Right forelimb (tissue), 1 donor: ENCODE measurements around the gene ALOX15.
"Not testable (repeated sequence)": the region's sequence is repeated elsewhere in the genome, so short reads cannot be mapped to it uniquely, and the experiment has no call there.

Experiments used
- DNase-seq: peaks from one replicate; pipeline ENCODE4 v3.0.0-alpha.2; 2018

ALOX15 gene

GRCh38 chr17:4610656-4611055, 30.8 kb downstream of the ALOX15 start:
- no peak for DNase-seq

DNA sequence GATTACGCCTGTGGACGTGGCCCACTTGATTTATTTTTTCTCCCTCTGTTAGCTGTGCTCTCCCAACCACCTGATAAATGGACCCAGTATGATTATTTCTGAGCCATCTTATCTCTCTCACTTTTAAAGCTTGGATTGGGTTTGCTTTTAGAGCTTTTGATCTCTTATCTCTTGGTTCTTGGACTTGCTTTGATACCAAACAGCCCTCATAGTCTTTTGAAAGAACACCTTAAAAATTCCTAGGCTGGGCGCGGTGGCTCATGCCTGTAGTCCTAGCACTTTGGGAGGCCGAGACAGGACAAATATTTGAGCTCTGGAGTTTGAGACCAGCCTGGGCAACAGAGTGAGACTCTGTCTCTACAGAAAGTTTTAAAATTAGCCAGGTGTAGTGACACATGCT, 31.3 kb downstream of the ALOX15 start:
- no peak for DNase-seq

- DNase-seq = no peak
These were observed 31.7 kb downstream of the ALOX15 start for GRCh38 chr17:4609761-4610160.

DNA sequence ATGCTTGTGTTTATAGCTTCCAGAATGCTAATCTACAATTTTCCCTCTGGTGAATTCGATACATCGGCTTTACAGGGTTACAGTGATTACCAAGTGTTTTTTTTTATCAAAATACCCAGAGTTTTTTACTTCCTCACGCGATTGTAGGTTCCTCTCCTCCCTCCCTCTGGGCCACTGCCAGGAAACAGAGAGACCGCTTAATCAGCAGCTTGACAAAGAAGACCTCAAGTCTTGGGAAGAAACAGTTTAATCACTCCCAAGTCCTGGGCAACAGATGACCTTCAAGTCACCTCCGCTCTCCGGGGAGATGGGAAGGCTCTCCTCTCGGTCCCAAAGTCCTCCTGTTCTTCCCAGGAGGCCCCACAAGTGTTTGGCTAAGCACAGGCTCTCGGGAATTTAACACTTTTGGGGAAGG, 33.7 kb downstream of the ALOX15 start:
- peak; percentile 63 for DNase-seq

DNA sequence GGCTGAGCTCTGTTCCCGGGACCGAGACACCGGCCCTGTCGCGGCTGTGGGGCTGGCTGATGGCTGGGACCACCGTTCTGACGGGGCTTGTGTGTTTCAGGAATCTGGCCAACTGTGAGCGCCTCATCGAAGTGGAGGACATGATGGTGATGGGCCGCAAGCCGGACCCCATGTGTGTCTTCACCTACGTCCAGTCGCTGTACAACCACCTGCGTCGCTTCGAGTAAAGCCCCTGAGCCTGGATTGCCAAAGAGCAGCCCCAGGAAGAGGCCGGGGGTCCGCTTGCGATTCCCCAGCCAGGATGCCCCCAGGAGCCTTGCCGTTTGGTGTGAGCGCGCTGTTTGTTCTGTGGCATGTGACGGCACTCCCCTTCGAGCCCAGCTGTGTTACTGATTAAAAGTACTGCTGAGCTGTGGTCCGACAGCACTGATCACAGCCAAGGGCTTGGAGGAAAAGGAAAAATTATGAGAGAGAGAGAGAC, 34.2 kb downstream of the ALOX15 start:
- DNase-seq = no peak

DNA sequence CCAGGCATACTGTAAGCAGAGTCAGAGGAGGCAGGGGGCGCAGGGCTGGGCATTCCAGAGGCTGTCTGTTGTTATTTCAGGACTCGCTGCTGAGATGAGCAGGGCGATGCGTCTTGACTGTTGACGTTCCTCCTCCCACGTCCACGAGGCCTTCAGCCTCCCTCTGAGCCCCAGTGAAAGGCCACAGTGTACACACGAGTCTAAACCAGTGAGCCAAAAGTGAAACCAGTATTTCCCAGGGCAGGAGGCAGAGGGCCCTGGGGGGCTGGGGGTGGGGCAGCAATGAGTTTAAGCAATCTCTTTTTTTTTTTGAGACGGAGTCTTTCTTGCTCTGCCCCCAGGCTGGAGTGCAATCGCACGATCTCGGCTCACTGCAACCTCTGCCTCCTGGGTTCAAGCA, 35.7 kb downstream of the ALOX15 start:
- DNase-seq = no peak

- DNase-seq = not testable (repeated sequence)
These were observed 36.7 kb downstream of the ALOX15 start for GRCh38 chr17:4604736-4605135.

DNA sequence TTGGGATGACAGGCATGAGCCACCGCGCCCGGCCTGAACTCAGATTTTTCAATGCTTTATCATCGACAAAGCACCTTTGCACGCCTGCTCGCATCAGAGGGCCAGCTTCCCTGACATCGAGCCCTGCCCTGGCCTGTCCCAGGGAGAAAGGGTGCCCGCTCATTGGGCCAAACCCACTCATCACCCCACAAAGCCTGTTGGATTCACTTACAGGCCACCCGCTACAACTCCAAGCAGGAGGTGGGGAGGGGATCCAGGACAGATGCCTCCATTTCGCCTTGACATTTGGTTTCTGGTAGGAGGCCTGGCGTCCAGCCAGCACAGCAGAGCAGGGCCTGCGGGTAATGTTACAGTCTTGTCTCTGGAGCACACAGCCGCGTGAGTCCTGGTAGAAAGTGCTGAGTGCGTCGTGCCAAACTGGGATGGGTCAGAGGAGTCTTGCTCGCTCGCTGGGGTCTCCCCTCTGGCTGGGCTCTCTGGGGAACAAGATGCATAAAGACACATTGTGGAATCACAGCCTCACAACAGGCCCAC, 37.3 kb downstream of the ALOX15 start:
- DNase-seq = peak; percentile 77

- DNase-seq = no peak
These were observed 39.4 kb downstream of the ALOX15 start for GRCh38 chr17:4602041-4602440.

- DNase-seq = no peak
These were observed 40.2 kb downstream of the ALOX15 start for GRCh38 chr17:4601326-4601725.

- DNase-seq = no peak
These were observed 40.9 kb downstream of the ALOX15 start for GRCh38 chr17:4600563-4600962.

- DNase-seq = peak; percentile 82
These were observed 41.8 kb downstream of the ALOX15 start for GRCh38 chr17:4599505-4600281.

- peak; percentile 57 for DNase-seq
These were observed 42.5 kb downstream of the ALOX15 start for GRCh38 chr17:4598776-4599504.

DNA sequence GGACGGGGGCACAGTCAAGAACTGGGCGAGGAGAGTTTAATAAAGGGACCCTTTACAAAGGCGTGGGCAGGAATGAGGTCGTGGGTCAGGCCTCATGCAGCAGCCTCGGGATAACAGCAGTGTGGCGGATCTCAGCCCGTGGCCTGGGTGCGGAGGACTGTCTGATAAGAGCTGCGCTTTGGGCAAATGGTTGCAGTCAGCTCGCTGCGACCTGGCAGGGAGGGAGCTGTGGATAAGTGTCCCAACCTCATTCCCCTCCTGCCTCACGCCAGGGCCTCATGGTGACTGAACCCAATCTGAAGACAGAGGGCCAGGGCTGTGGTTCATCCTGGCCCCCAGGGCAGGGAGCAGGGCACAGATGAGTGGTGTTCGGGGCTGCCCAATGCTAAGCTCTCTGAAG, 43.5 kb downstream of the ALOX15 start:
- DNase-seq = no peak

GRCh38 chr17:4596636-4597380, 44.7 kb downstream of the ALOX15 start:
- DNase-seq = no peak

- not testable (repeated sequence) for DNase-seq
These were observed 45.7 kb downstream of the ALOX15 start for GRCh38 chr17:4595685-4596342.

DNA sequence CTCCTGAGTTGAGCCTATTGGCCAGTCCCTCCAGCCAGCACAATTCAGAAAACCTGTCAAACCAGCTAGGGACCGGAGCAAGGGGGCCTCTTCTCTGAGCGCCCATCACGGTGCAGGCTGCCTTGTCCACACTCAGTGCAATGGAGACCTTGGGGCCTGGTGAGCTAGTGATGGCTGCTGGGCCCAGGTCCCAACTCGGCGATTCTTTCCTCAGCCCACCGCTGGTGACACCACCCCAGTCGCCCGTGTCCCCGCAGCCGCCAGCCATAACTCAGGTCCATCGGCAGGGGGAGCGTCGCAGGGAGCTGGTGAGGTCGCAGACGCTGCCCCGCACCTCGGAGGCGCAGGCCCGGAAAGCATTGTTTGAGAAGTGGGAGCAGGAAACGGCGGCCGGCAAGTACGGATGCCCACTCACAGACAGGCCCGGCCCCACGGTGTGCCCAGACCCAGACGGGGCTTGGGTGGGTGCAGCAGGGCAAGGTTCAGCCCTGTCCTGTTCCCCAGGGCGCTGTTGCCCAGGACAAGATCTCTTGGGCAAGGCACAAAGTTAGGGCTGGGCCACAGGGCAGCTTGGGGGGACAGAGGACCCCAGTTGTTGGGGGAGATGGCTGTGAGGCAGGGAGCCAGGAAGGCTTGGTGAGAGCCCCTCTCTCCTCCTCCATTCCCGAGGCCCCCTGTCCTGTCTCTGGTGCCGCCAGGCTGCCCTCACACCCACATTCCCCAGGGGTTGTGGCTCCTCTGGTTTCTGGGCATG, 46.4 kb downstream of the ALOX15 start:
- DNase-seq = no peak

DNA sequence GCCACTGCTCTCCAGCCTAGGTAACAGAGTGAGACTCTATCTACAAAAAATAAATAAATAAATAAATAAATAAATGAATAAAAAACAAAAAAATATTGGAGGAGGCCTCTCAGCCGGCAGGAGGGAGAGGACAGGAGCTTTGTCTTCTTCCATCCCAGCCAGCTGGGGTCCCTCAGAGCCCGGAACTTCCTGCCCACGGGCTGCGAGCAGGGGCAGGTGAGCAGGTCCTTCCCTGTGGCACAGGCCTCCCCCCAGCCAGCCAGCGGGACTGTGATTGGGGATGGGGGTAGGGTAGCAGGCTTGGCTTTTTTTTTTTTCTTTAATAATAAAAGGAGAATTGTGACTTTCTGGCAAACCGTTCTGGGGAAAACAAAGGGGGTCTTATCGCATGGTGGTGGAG, 47.1 kb downstream of the ALOX15 start:
- DNase-seq = no peak

DNA sequence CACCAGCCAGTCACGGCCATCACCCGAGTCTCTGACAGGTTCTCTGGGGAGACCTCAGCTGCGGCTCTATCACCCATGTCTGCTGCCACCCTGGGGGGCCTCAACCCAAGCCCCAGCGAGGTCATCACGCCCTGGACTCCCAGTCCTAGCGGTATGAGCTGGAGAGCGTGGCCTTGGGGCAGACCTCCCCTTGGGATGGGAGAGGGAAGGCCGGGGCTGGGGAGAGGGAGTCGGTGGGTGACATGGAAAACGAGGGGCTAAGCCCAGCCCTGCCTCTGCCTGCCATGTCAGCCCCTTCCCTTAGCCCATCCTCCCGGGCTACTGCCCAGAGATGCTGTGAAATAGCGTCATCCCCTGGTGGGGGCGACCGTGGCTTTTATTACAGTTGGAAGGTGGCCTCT, 48.5 kb downstream of the ALOX15 start:
- DNase-seq = no peak

GRCh38 chr17:4592240-4593005, 49.1 kb downstream of the ALOX15 start:
- DNase-seq = no peak

DNA sequence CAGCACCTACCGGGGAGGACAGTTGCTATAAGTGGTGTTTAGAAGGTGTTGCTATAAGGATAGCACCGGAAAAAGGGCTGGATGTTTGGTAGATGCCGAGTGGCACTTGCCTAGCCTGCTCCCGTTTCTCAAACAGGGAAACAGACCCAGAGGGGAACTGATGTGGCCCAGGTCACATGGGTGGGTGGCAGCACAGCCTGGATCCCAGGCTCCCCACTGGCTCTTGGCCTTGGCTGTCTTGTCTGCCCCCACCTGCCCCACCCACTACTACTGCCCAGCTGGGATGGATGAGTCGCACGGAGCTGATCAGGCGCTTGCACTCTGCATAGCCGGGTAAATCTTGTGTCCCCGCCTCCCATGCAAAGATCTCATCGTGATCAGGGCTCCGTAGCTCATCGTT, 49.9 kb downstream of the ALOX15 start:
- DNase-seq = no peak
